ENCODE results near the gene PCK1.

DNA sequence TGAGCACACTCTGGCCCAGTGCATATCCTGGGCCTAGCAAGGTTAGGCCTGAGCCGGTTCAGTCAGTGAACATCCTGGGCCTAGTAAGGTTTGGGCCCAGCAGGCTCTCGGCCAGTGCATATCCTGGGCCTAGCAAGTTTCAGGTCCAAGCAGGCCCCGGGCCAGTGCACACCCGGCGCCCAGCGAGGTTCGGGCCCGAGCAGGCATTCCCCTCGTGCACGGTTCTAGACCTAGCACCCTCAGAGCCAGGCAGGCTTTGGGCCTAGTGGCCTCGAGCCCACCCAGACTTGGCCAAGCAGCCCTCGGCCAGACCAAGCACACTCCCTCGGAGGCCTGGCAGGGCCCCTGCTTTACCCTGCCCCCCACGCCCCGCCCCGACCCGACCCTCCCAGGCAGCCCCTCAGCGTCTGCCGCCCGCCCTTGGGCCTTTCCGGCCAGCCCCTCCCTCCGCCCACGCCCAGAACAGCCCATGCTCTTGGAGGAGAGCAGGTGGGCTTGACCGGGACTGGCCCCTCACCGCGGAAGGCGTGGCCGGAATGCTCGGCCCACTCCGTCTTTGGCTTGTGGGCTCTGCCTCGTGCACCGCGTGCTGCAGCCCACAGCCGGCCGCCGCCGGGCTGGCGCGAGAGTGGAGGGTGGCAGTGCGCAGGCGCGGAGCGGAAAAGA lies 36.3 kb upstream of the PCK1 start, which contains the start of gene CTCFL:
- TF ChIP-seq CTCF (conservative IDR thresholded peaks at IDR 0.05) (no peak), ZFX (IDR thresholded peaks at IDR 0.05) (no peak)
